ENCODE data around the gene SESN3. TPM values are rescaled to one million over a fixed set of nuclear protein-coding genes. Genes with fewer than 3 reads are reported as not detected.

Gene SESN3
- polyA plus RNA-seq, 4 donors, result 3.5 to 60.1 (median 5.3) TPM

GRCh38 chr11:95268391-95268790 is 37.4 kb upstream of the SESN3 start:
- WGBS, 3 donors, result 91 to 94% (median 93%) methylated on average over 1 of the region's 1 CpG
- no peak for DNase-seq

DNA sequence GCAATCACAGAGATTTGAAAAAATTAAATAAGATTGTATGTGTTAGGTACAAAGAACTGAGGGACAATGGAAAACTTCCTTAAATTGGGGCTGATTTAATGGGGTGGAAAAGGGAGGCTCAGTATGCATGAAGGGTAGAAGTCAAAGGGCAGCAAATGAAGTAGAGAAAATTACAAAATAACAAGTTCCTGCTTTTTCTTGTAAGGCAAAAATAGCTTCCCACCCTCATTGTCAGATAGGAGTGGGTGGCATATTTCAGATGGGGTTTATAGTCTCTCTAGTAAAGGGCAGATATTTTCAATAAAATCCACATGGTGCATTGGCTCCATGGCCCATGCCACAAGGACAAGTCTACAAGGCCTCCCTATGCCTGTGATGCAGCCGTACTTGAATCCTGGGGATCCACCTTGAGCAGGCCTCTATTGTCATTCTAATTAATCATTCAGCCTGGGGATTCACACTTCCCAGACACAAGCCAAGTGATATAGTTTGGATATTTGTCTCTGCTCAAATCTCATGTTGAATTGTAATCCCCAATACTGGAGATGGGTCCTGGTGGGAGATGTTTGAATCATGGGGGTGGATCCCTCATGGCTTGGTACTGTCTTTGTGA is 36.7 kb upstream of the SESN3 start:
- Histone ChIP-seq H3K36me3 (ENCODE audit: control insufficient read depth in 3 of 3, insufficient read depth in 2 of 3, low read depth in 1 of 3, low read length in 3 of 3) (no peaks in the 10 kb centered on the region), H3K27ac (ENCODE audit: low read depth in 1 of 3, low read length in 2 of 3) (no peak overlapping the region), H3K4me1 (ENCODE audit: control insufficient read depth in 3 of 3, insufficient read depth in 2 of 3, low read depth in 1 of 3, low read length in 2 of 3) (peaks cover 0 to 4% (median 0%) of the 10 kb centered on the region in 3 donors), H3K9me3 (ENCODE audit: control insufficient read depth in 2 of 2, insufficient read depth in 1 of 2, low read depth in 1 of 2, low read length in 1 of 2) (no peaks in the 10 kb centered on the region), H3K4me3 (ENCODE audit: low read depth in 1 of 3, low read length in 3 of 3) (no peak overlapping the region), H3K27me3 (ENCODE audit: control insufficient read depth in 3 of 3, insufficient read depth in 3 of 3, low read length in 3 of 3) (no peaks in the 10 kb centered on the region)
- 14 to 98% (median 42%) methylated on average over 1 of the region's 1 CpG for WGBS, 3 donors
- FAIRE-seq, result no peak
- no peak for DNase-seq

More at GRCh38 chr11:95268391-95268790, 37.4 kb upstream of the SESN3 start:
- Histone ChIP-seq H3K36me3 (ENCODE audit: control insufficient read depth in 3 of 3, insufficient read depth in 2 of 3, low read depth in 1 of 3, low read length in 3 of 3) (no peaks in the 10 kb centered on the region), H3K4me1 (ENCODE audit: control insufficient read depth in 3 of 3, insufficient read depth in 2 of 3, low read depth in 1 of 3, low read length in 2 of 3) (peaks cover 0 to 4% (median 0%) of the 10 kb centered on the region in 3 donors), H3K27me3 (ENCODE audit: control insufficient read depth in 3 of 3, insufficient read depth in 3 of 3, low read length in 3 of 3) (no peaks in the 10 kb centered on the region), H3K4me3 (ENCODE audit: low read depth in 1 of 3, low read length in 3 of 3) (no peak overlapping the region), H3K9me3 (ENCODE audit: control insufficient read depth in 2 of 2, insufficient read depth in 1 of 2, low read depth in 1 of 2, low read length in 1 of 2) (no peaks in the 10 kb centered on the region), H3K27ac (ENCODE audit: low read depth in 1 of 3, low read length in 2 of 3) (no peak overlapping the region)
- no peak for FAIRE-seq

DNA sequence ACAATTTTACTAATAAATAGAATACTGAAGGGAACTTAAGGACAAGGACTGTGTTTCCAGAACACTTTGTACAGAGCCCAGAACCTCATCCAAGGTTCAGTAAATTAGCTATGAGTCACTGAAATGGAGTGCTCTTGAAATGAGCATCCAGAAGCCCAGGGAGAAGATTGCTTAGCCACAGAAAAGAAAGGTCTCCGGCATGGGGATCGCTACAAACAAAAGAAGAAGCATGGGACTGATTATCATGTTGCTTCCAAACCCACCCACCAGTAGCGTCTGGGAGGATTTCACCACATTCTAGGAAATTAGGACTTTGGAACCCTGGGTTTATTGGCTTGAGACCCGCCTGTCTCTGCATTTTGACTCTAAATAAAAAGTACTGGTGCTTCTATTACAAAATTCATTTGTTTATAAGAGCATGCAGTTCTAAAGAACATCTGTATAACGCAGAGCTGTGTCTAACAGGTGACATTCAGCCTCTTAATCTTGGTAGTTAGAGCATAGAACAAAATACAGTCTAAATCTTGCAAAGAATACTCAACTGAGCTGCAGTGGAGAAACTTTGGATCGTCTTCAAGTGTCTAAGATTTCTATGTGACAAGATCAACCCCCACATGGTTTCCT is 35.9 kb upstream of the SESN3 start:
- H3K27me3 ChIP-seq (ENCODE audit: control insufficient read depth in 3 of 3, insufficient read depth in 3 of 3, low read length in 3 of 3), result no peaks in the 10 kb centered on the region
- H3K9me3 ChIP-seq (ENCODE audit: control insufficient read depth in 2 of 2, insufficient read depth in 1 of 2, low read depth in 1 of 2, low read length in 1 of 2), result no peaks in the 10 kb centered on the region
- no peaks in the 10 kb centered on the region for H3K36me3 ChIP-seq (ENCODE audit: control insufficient read depth in 3 of 3, insufficient read depth in 2 of 3, low read depth in 1 of 3, low read length in 3 of 3)
- H3K27ac ChIP-seq (ENCODE audit: low read depth in 1 of 3, low read length in 2 of 3), result no peak overlapping the region
- no peak for FAIRE-seq
- H3K4me1 ChIP-seq (ENCODE audit: control insufficient read depth in 3 of 3, insufficient read depth in 2 of 3, low read depth in 1 of 3, low read length in 2 of 3), result peaks cover 0 to 4% (median 0%) of the 10 kb centered on the region in 3 donors
- no peak for DNase-seq
- 73 to 76% (median 75%) methylated on average over 6 of the region's 6 CpGs for WGBS, 3 donors
- H3K4me3 ChIP-seq (ENCODE audit: low read depth in 1 of 3, low read length in 3 of 3), result no peak overlapping the region

GRCh38 chr11:95264881-95265280 is 33.9 kb upstream of the SESN3 start:
- Histone ChIP-seq H3K4me1 (ENCODE audit: control insufficient read depth in 3 of 3, insufficient read depth in 2 of 3, low read depth in 1 of 3, low read length in 2 of 3) (peaks cover 0 to 4% (median 0%) of the 10 kb centered on the region in 3 donors), H3K27ac (ENCODE audit: low read depth in 1 of 3, low read length in 2 of 3) (no peak overlapping the region), H3K4me3 (ENCODE audit: low read depth in 1 of 3, low read length in 3 of 3) (no peak overlapping the region), H3K9me3 (ENCODE audit: control insufficient read depth in 2 of 2, insufficient read depth in 1 of 2, low read depth in 1 of 2, low read length in 1 of 2) (no peaks in the 10 kb centered on the region), H3K27me3 (ENCODE audit: control insufficient read depth in 3 of 3, insufficient read depth in 3 of 3, low read length in 3 of 3) (no peaks in the 10 kb centered on the region), H3K36me3 (ENCODE audit: control insufficient read depth in 3 of 3, insufficient read depth in 2 of 3, low read depth in 1 of 3, low read length in 3 of 3) (no peaks in the 10 kb centered on the region)
- 74 to 87% (median 86%) methylated on average over 8 of the region's 8 CpGs for WGBS, 3 donors
- FAIRE-seq, result no peak
- no peak for DNase-seq

- DNase-seq (no peak), FAIRE-seq (no peak)
- Histone ChIP-seq H3K4me3 (ENCODE audit: low read depth in 1 of 3, low read length in 3 of 3) (no peak overlapping the region), H3K4me1 (ENCODE audit: control insufficient read depth in 3 of 3, insufficient read depth in 2 of 3, low read depth in 1 of 3, low read length in 2 of 3) (peaks cover 0 to 4% (median 0%) of the 10 kb centered on the region in 3 donors), H3K36me3 (ENCODE audit: control insufficient read depth in 3 of 3, insufficient read depth in 2 of 3, low read depth in 1 of 3, low read length in 3 of 3) (no peaks in the 10 kb centered on the region), H3K27me3 (ENCODE audit: control insufficient read depth in 3 of 3, insufficient read depth in 3 of 3, low read length in 3 of 3) (no peaks in the 10 kb centered on the region), H3K9me3 (ENCODE audit: control insufficient read depth in 2 of 2, insufficient read depth in 1 of 2, low read depth in 1 of 2, low read length in 1 of 2) (no peaks in the 10 kb centered on the region), H3K27ac (ENCODE audit: low read depth in 1 of 3, low read length in 2 of 3) (no peak overlapping the region)
- 87 to 94% (median 89%) methylated on average over 2 of the region's 2 CpGs for WGBS, 3 donors
These were observed 32.2 kb upstream of the SESN3 start for GRCh38 chr11:95262994-95263765.

GRCh38 chr11:95257456-95257971 is 26.5 kb upstream of the SESN3 start:
- H3K27me3 ChIP-seq (ENCODE audit: control insufficient read depth in 3 of 3, insufficient read depth in 3 of 3, low read length in 3 of 3), result no peaks in the 10 kb centered on the region
- FAIRE-seq (no peak), DNase-seq (peak in 1 of 2 donors; percentile 58)
- H3K36me3 ChIP-seq (ENCODE audit: control insufficient read depth in 3 of 3, insufficient read depth in 2 of 3, low read depth in 1 of 3, low read length in 3 of 3), result no peaks in the 10 kb centered on the region
- no peak overlapping the region for H3K27ac ChIP-seq (ENCODE audit: low read depth in 1 of 3, low read length in 2 of 3)
- no peaks in the 10 kb centered on the region for H3K9me3 ChIP-seq (ENCODE audit: control insufficient read depth in 2 of 2, insufficient read depth in 1 of 2, low read depth in 1 of 2, low read length in 1 of 2)
- H3K4me3 ChIP-seq (ENCODE audit: low read depth in 1 of 3, low read length in 3 of 3), result no peak overlapping the region
- H3K4me1 ChIP-seq (ENCODE audit: control insufficient read depth in 3 of 3, insufficient read depth in 2 of 3, low read depth in 1 of 3, low read length in 2 of 3), result peaks cover 0 to 44% (median 0%) of the 10 kb centered on the region in 3 donors
- 88 to 99% (median 95%) methylated on average over 4 of the region's 4 CpGs for WGBS, 3 donors

DNA sequence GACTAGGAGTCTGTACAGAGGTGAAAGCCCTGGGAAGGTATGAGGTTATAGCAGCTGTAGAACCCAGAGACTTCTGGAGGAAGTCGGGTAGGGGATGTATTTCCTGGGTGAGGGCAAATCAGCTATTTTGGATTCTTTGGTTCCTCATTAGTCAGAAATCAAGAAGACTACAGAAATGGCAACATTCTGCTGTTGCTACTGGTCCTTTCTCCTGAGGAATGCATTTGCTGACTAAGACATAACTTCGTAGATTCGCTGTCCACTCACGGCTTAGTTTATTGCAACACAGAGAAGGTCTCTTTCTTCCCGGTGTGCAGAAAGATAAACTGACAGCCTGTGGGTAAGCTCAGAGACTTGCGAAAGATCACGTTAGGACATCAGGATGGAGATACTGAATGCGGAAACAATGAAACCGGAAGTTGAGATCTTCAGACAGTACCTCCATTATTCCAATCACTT is 25.3 kb upstream of the SESN3 start:
- Histone ChIP-seq H3K36me3 (ENCODE audit: control insufficient read depth in 3 of 3, insufficient read depth in 2 of 3, low read depth in 1 of 3, low read length in 3 of 3) (no peaks in the 10 kb centered on the region), H3K9me3 (ENCODE audit: control insufficient read depth in 2 of 2, insufficient read depth in 1 of 2, low read depth in 1 of 2, low read length in 1 of 2) (no peaks in the 10 kb centered on the region), H3K4me3 (ENCODE audit: low read depth in 1 of 3, low read length in 3 of 3) (no peak overlapping the region), H3K4me1 (ENCODE audit: control insufficient read depth in 3 of 3, insufficient read depth in 2 of 3, low read depth in 1 of 3, low read length in 2 of 3) (peaks cover 0 to 45% (median 0%) of the 10 kb centered on the region in 3 donors), H3K27ac (ENCODE audit: low read depth in 1 of 3, low read length in 2 of 3) (peak overlapping the region in 1 of 3 donors; percentile 41), H3K27me3 (ENCODE audit: control insufficient read depth in 3 of 3, insufficient read depth in 3 of 3, low read length in 3 of 3) (no peaks in the 10 kb centered on the region)
- FAIRE-seq (no peak), DNase-seq (peak in 1 of 2 donors; percentile 62)
- 70 to 89% (median 83%) methylated on average over 9 of the region's 9 CpGs for WGBS, 3 donors
